Activated CD8-positive, alpha-beta memory T cell treated with anti-CD3 and anti-CD28 coated beads, Interleukin-2, amount 50 U/mL, for 48 hours (primary cell): Measurements from ENCODE around the gene SH3BP4.

ENCODE experiments used
- DNase-seq: peaks from one replicate; pipeline ENCODE4 v3.0.0-alpha.2; 2020

Gene SH3BP4

GRCh38 chr2:234951664-234952269, at the start of gene SH3BP4:
SH3BP4 (plus strand) TSS chr2:234952017; CDS start chr2:235035003, 82,986 bp downstream.
- peak; percentile 71 for DNase-seq

- DNase-seq, result no peak
These were observed 47.0 kb upstream of the SH3BP4 start for GRCh38 chr2:234904785-234905184.

GRCh38 chr2:234905547-234906265, 46.1 kb upstream of the SH3BP4 start:
- DNase-seq, result no peak

GRCh38 chr2:234910186-234910679, 41.6 kb upstream of the SH3BP4 start:
- no peak for DNase-seq

GRCh38 chr2:234911271-234911670, 40.5 kb upstream of the SH3BP4 start:
- no peak for DNase-seq

GRCh38 chr2:234912437-234912836, 39.4 kb upstream of the SH3BP4 start:
- no peak for DNase-seq

GRCh38 chr2:234913208-234913626, 38.6 kb upstream of the SH3BP4 start:
- no peak for DNase-seq

GRCh38 chr2:234914371-234915154, 37.3 kb upstream of the SH3BP4 start:
- no peak for DNase-seq

- DNase-seq, result no peak
These were observed 35.1 kb upstream of the SH3BP4 start for GRCh38 chr2:234916674-234917073.

- no peak for DNase-seq
These were observed 34.4 kb upstream of the SH3BP4 start for GRCh38 chr2:234917211-234917975.

GRCh38 chr2:234919711-234920110, 32.1 kb upstream of the SH3BP4 start:
- DNase-seq, result no peak

GRCh38 chr2:234920836-234921235, 31.0 kb upstream of the SH3BP4 start:
- DNase-seq, result no peak

- no peak for DNase-seq
These were observed 22.8 kb upstream of the SH3BP4 start for GRCh38 chr2:234929002-234929401.

GRCh38 chr2:234930397-234930796, 21.4 kb upstream of the SH3BP4 start:
- DNase-seq, result no peak

GRCh38 chr2:234931371-234931770, 20.4 kb upstream of the SH3BP4 start:
- no peak for DNase-seq

- no peak for DNase-seq
These were observed 19.1 kb upstream of the SH3BP4 start for GRCh38 chr2:234932591-234933168.

- DNase-seq, result no peak
These were observed 16.5 kb upstream of the SH3BP4 start for GRCh38 chr2:234935311-234935710.

- no peak for DNase-seq
These were observed 12.2 kb upstream of the SH3BP4 start for GRCh38 chr2:234939576-234939975.

- DNase-seq, result no peak
These were observed 11.8 kb upstream of the SH3BP4 start for GRCh38 chr2:234939996-234940395.

- no peak for DNase-seq
These were observed 11.3 kb upstream of the SH3BP4 start for GRCh38 chr2:234940527-234940926.

- DNase-seq, result no peak
These were observed 6.4 kb upstream of the SH3BP4 start for GRCh38 chr2:234945339-234945873.

- DNase-seq, result no peak
These were observed 4.3 kb upstream of the SH3BP4 start for GRCh38 chr2:234947556-234947955.
